ENCODE data around the gene CAMK1D.

CAMK1D gene

DNA sequence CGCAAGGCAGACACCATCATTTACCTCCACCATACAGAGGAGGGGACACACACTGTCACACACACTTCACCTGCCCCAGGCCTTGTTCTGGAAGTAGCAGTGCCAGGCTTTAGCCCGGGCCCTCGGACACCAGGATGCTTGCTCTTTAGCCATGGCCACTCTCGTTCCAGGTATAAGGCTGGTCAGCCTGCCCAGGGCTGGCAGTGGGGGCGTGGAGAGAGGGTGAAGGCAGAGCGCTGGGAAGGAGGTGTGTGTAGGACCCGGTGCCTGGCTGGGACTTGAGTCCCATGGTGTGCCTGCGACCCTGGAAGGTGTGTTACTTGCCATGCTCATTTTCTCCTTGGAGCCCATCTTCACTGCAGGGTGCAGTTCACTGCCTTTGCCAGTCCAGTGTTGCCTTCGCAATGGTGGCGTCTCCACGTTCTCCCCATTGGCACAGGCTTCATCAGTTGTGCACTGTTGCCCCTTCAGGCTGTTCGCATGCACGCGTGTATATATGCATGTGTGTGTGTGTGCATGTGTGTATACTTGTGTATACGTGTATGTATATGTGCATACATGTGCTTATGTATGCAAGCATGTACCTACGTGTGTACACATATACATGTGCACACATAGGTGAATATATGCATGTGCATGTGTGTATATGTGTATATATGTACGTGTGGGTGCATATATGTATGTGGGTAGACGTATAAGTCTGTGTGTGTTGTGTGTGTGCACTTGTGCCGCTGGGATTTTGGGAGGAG lies 153.4 kb downstream of the CAMK1D start:
- no peak for DNase-seq

GRCh38 chr10:12503311-12503710 lies 154.0 kb downstream of the CAMK1D start:
- DNase-seq = no peak

DNA sequence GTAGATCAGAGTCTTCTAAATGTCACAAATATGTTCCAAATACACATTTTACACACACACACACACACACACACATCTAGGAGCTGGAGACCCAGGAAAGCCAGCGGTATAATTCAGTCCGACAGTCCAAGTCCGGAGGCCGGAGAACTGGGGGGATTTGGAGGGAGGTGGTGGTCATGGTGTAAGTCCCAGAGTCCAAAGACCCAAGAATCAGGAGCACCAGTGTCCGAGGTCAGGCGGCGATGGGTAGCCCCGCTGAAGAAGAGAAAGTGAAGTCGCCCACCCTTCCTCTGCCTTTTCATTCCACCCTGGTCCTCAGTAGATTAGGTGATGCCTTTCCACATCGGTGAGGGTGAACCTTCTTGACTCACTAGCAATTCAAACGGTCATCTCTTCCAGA lies 154.8 kb downstream of the CAMK1D start:
- no peak for DNase-seq

DNA sequence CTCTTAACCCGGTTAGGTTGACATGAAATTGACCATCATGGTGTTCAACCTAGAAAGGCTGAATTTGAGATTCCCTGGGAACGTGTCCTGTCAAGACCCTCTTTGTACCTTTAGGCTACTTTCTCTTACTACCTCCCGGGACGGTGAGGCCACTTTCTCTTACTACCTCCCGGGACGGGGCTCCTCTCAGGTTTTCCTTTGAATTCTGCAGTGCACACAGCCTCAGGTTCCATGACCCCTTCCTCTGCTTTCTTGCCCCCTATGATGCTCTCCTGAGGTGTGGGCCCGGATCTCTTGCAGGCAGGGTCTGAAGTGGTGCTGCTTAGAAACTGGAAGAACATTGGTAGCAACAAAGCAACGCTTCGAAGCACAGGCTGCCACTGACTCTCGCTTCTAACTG lies 155.3 kb downstream of the CAMK1D start:
- DNase-seq = no peak

GRCh38 chr10:12505683-12506082 lies 156.3 kb downstream of the CAMK1D start:
- DNase-seq = no peak

- DNase-seq = peak; percentile 8
Observed at GRCh38 chr10:12507165-12507850, 158.0 kb downstream of the CAMK1D start.

GRCh38 chr10:12508165-12508564 lies 158.8 kb downstream of the CAMK1D start:
- no peak for DNase-seq

DNA sequence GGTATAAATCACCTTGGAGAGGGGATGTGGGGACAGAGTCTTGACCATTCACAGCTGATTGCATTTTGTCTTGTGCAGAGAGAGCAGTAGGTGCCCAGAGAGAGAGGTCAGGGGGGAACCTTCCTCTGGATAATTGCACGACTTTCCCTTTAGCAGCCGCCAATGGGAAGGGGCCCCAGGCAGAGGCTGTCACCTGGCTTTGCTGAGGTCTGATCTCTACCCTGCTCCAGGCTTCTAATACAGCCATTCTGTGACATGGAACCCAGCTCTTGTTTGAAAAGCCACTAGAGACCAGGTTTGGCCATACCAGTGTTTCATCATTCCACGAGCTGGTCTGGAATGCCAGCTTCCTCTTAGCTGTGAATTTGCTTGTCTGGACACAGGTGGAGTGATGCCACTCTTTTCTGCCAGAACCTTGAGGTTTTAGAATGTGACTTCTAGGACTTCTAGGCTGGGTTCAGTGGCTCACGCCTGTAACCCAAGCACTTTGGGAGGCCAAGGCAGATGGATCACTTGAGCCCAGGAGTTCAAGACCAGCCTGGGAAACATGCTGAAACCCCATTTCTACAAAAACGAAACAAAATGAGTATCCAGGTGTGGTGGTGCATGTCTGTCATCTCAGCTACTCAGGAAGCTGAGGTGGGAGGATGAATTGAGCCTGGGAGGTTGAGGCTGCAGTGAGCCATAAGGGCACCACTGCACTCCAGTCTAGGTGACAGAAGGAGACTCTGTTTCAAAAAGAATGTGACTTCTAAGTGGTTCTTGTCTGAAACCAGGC lies 159.9 kb downstream of the CAMK1D start:
- no peak for DNase-seq

GRCh38 chr10:12509794-12510100 lies 160.4 kb downstream of the CAMK1D start:
- DNase-seq = no peak

GRCh38 chr10:12510501-12510941 lies 161.2 kb downstream of the CAMK1D start:
- no peak for DNase-seq

DNA sequence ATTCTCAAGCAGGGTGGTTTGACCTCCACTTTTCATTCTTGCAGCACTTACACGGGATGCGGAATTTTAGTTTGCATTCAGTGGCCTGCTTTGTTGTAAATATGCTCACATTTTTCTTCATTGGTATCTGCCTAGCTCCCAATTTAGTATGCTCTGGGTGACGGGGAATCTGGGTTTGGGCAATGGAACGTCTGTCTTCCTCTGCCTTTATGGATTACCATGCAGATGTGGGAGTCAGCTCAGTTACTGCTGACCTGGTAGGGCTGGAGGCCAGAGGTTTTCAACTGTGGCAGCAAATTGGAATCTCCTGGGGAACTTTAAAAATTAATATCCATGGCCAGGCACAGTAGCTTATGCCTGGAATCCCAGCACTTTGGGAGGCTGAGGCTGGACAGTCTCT lies 161.6 kb downstream of the CAMK1D start:
- no peak for DNase-seq

GRCh38 chr10:12511651-12512050 lies 162.3 kb downstream of the CAMK1D start:
- DNase-seq = no peak

DNA sequence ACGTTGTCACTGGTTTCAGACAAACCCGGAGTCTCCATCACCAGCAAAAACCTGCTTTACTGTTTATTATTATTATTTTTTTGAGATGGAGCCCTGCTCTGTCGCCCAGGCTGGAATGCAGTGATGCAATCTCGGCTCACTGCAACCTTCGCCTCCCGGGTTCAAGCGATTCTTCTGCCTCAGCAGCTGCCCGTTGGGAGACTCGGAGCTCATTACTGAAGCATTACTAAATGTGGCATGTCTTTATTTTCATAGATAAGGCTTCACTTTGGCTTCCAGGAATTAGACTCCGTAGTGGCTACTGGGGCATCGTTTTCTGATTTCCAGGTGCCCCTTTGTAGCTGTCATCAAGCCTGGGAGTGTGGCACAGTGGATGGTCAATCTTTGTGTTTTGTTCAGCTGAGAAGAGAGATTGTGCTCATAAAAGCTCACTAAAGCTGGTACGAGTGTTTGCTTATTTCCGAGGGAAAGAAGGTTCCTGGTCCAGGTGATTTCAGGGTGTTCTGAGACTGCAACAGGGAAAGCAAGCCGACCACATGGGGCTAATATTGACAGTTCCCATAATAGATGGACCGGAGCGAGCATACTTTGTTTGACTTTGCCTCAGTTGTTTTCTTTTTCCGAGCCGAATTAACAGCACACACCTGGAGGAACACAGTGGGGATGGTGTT lies 163.1 kb downstream of the CAMK1D start:
- no peak for DNase-seq

GRCh38 chr10:12513003-12513365 lies 163.6 kb downstream of the CAMK1D start:
- no peak for DNase-seq

DNA sequence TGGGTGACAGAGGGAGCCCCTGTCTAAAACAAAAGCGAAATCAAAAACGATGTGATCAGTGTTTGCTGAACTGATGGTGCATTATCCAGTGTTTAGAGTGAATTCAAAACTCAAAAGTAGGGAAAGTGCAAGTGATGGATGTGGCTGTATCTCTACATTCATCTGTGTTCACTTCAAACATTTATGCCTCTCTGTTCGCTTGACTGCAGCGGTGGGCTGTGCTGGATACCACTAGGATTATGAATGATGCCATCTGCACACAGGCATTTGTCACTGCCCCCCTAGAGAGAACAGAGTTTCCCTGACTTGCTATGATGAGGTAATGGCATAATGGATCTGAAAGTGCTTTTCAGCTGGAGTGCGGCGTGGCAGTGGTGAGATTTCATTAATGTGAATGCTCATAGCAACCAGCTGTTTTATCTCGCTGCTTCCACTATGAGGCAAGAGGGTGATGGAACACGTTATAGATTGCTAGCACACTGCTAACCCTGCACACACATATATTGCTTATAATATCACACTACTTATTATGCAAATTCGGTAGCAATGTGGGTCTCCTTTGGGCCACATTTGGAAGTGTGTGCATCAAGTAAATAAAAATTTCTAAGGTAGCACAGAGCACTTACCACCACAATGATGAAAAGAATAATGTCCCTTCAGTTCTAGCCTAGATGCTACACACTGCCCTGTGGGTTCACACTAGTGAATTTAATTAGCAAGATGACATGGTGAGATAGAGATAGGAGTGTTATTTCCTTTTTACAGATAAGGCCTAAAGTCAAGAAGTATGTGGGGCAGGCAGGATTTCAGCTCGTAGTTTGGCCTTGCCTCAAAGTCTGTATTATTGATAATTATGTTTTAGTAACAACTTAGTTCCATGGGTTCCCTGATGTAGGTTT lies 164.7 kb downstream of the CAMK1D start:
- no peak for DNase-seq

- no peak for DNase-seq
Observed at GRCh38 chr10:12518024-12518423, 168.7 kb downstream of the CAMK1D start.

DNA sequence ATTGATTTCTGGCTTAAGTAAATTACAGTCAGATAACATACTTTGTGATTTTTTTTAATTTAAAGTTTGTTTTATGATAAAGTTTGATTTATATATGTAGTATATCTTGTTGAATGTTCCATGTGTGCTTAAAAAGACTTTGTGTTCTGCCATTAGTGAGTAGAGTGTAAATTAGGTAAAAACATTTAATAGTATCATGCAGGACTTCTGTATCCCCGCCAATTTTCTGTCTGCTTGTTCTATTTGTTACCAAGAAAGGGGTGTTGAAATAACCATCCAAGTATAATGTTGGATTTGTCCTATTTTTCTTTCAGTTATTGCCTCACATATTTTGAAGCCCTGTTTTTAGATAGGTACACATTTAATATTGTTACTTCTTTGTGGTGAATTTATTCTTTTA lies 172.1 kb downstream of the CAMK1D start:
- no peak for DNase-seq

GRCh38 chr10:12526311-12526710 lies 177.0 kb downstream of the CAMK1D start:
- no peak for DNase-seq

DNA sequence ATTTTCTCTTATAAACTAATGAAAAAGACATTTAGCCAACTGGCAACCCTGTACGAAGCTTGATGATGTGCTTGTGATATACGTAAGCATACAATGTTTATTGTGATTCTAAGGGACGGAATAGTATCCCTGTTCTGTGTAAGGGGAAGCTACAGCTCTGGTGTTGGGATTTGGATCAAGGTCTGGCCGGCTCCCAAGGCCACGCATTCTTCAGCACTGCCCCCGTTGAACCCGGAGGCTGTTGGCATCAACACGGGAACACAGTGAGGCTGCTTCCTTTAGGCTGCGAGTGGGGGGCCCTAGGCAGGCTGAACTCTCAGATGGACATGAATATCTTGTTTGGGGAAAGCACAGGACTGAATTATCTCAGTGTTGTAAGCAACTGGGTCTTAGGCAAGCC lies 180.6 kb downstream of the CAMK1D start:
- DNase-seq = no peak

DNA sequence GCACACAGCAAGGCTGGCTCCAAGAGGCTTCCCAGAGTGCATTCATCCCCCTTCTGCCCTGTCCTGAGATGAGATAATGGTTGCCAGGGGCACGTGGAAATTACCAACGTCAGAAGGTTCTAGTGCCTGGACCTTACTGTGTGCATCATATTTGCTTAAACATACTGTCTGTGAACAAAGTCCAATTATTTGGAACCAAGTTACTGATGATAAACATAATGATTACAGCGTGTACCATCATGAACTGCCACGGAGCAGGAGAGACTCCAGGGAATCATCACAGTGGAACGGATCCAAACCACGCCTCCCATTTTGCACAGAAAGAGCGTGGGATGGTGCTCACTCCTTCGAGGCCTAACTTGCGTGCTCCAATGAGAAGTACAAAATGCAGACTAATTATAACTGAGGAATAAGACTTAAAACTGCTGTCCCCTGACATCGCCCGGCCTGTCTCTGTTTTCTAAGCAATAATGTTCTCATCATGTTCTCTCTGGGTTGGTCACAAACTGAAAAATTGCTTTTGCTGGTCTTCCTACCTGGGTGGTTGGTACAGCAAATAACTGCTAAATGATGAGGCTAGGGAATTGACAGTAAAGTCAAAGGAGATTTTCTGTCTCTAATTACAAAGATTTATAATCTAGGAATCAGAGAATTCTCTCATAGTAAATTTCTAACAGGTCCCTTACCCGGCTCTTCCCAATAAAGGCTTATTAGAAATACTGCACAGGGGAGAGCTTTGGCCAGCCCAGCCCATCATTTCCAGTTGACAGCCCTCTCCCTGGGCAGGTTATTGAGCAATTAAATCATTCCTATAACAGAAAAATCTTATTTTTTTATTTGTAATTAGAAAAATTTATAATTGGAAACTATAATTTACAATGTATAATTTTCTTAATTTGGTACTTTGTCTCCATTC lies 182.2 kb downstream of the CAMK1D start:
- no peak for DNase-seq

GRCh38 chr10:12533151-12533550 lies 183.8 kb downstream of the CAMK1D start:
- DNase-seq = no peak
